ENCODE data around the gene RAPGEF2.

Gene RAPGEF2

GRCh38 chr4:159337041-159337440 lies 234.2 kb downstream of the RAPGEF2 start:
- no peak for DNase-seq

- DNase-seq = no peak
Measured at GRCh38 chr4:159341522-159341921, 238.6 kb downstream of the RAPGEF2 start.

GRCh38 chr4:159342374-159342773 lies 239.5 kb downstream of the RAPGEF2 start:
- no peak for DNase-seq

GRCh38 chr4:159343116-159343515 lies 240.2 kb downstream of the RAPGEF2 start:
- no peak for DNase-seq

GRCh38 chr4:159344877-159345276 lies 242.0 kb downstream of the RAPGEF2 start:
- no peak for DNase-seq

- DNase-seq = no peak
Measured at GRCh38 chr4:159346681-159347080, 243.8 kb downstream of the RAPGEF2 start.

- no peak for DNase-seq
Measured at GRCh38 chr4:159347813-159348212, 244.9 kb downstream of the RAPGEF2 start.

GRCh38 chr4:159349332-159349731 lies 246.5 kb downstream of the RAPGEF2 start:
- DNase-seq = no peak

GRCh38 chr4:159352609-159353008 lies 249.7 kb downstream of the RAPGEF2 start:
- DNase-seq = no peak

- no peak for DNase-seq
Measured at GRCh38 chr4:159353422-159354116, 250.7 kb downstream of the RAPGEF2 start.

GRCh38 chr4:159355466-159355865 lies 252.6 kb downstream of the RAPGEF2 start:
- no peak for DNase-seq

GRCh38 chr4:159357350-159357749 lies 254.5 kb downstream of the RAPGEF2 start:
- no peak for DNase-seq

- DNase-seq = no peak
Measured at GRCh38 chr4:159358226-159358625, 255.3 kb downstream of the RAPGEF2 start.

- DNase-seq = no peak
Measured at GRCh38 chr4:159360549-159360948, 257.7 kb downstream of the RAPGEF2 start.

GRCh38 chr4:159363361-159363760 lies 260.5 kb downstream of the RAPGEF2 start:
- no peak for DNase-seq

- no peak for DNase-seq
Measured at GRCh38 chr4:159366966-159367780, 264.3 kb downstream of the RAPGEF2 start.

- no peak for DNase-seq
Measured at GRCh38 chr4:159367781-159368080, 264.9 kb downstream of the RAPGEF2 start.

GRCh38 chr4:159368320-159368719 lies 265.4 kb downstream of the RAPGEF2 start:
- DNase-seq = no peak

- no peak for DNase-seq
Measured at GRCh38 chr4:159369256-159369655, 266.4 kb downstream of the RAPGEF2 start.

GRCh38 chr4:159370286-159370685 lies 267.4 kb downstream of the RAPGEF2 start:
- DNase-seq = no peak

GRCh38 chr4:159374749-159375530 lies 272.1 kb downstream of the RAPGEF2 start:
- DNase-seq = no peak

GRCh38 chr4:159376289-159376688 lies 273.4 kb downstream of the RAPGEF2 start:
- no peak for DNase-seq

- DNase-seq = no peak
Measured at GRCh38 chr4:159378056-159378616, 275.3 kb downstream of the RAPGEF2 start.
